ENCODE data around the gene RBM17. TPM values are rescaled to one million over a fixed set of nuclear protein-coding genes. Genes with fewer than 3 reads are reported as not detected.

RBM17 gene
- total and polyA plus RNA-seq, 10 of the 15 experiments (the other 5 are each of a cell fraction or from before 2014, with no cell fraction given) = 28.4 to 181 (median 83.9) TPM

- DNase-seq (ENCODE audit: low read depth, low spot score) = no peak
- H3K27ac ChIP-seq (ENCODE audit: control insufficient read depth, insufficient read depth) = no peak overlapping the region; the same call in 1 of the 2 replicates
- SMC1A ChIA-PET (ENCODE audit: uncharacterized antibody, unreplicated experiment) = interaction anchor here (0.7 to 7.1 kb wide), 6 partner anchors 12 to 41 kb away, joined by 3 to 53 read pairs (median 4); no protein-coding TSS in a partner anchor
- H3K9me3 ChIP-seq (replicated peaks; ENCODE audit: control insufficient read depth, insufficient read depth, low read length) = no peaks in the 10 kb centered on the region
- ATAC-seq = peak; percentile 51
- peak overlapping the region; percentile 5; the same call in 1 of the 2 replicates for H2AFZ ChIP-seq (ENCODE audit: control insufficient read depth, low read depth, low read length)
- no peak for FAIRE-seq
- WGBS (ENCODE audit: insufficient coverage, insufficient replicate concordance, low lambda C conversion rate, missing lambda C conversion rate) = under 1% methylated on average over 8 of the region's 8 CpGs
- peak overlapping the region; percentile 9; the same call in 1 of the 2 replicates for H3K4me3 ChIP-seq
- POLR2A ChIA-PET = interaction anchor here (0.6 to 1.1 kb wide), 2 partner anchors 11 to 125 kb away, joined by 3 to 5 read pairs; no protein-coding TSS in a partner anchor
- in situ Hi-C loops (cut with MboI) = no loop called here
- peaks cover 44% of the 10 kb centered on the region for H3K4me1 ChIP-seq (ENCODE audit: control insufficient read depth, insufficient read depth, low read length)
- no peaks in the 10 kb centered on the region; a peak in 1 of 4 replicates for H3K36me3 ChIP-seq (ENCODE audit: control insufficient read depth in 2 of 2, insufficient read depth in 2 of 2, low read length in 1 of 2)
- intact Hi-C loops (cut with micrococcal nuclease; ENCODE audit: unreplicated experiment) = no loop called here
- H3K4me2 ChIP-seq (ENCODE audit: control insufficient read depth, insufficient read depth) = peak overlapping the region; percentile 75
- H3K79me2 ChIP-seq (ENCODE audit: control insufficient read depth, insufficient read depth, low read length) = no peaks in the 10 kb centered on the region
- BruUV-seq (replicated peaks) = no TSS peak
- H3K27me3 ChIP-seq (replicated peaks in 1 of 2; ENCODE audit: control insufficient read depth in 2 of 2, insufficient read depth in 2 of 2, low read length in 1 of 2) = no peaks in the 10 kb centered on the region
- no peaks in the 10 kb centered on the region for H4K20me1 ChIP-seq (ENCODE audit: control insufficient read depth, insufficient read depth)
- no peak overlapping the region for H3K9ac ChIP-seq (ENCODE audit: control insufficient read depth, insufficient read depth, low read length)
- CTCF ChIA-PET = interaction anchor here (3.0 to 10.2 kb wide), 2 partner anchors 31 to 40 kb away, joined by 17 to 95 read pairs; no protein-coding TSS in a partner anchor
- RAD21 ChIA-PET (ENCODE audit: unreplicated experiment) = interaction anchor here (0.9 to 1.4 kb wide), 5 partner anchors 8 to 32 kb away, joined by 3 to 8 read pairs (median 4); no protein-coding TSS in a partner anchor
- TF ChIP-seq, protein P1, sequence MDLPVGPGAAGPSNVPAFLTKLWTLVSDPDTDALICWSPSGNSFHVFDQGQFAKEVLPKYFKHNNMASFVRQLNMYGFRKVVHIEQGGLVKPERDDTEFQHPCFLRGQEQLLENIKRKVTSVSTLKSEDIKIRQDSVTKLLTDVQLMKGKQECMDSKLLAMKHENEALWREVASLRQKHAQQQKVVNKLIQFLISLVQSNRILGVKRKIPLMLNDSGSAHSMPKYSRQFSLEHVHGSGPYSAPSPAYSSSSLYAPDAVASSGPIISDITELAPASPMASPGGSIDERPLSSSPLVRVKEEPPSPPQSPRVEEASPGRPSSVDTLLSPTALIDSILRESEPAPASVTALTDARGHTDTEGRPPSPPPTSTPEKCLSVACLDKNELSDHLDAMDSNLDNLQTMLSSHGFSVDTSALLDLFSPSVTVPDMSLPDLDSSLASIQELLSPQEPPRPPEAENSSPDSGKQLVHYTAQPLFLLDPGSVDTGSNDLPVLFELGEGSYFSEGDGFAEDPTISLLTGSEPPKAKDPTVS (IDR thresholded peaks at IDR 0.05; ENCODE audit: low read depth, low read length) = no peak
- TF ChIP-seq EZH2 (IDR thresholded peaks at IDR 0.05; ENCODE audit: borderline replicate concordance, control insufficient read depth, low read depth, low read length) = no peak
- TF ChIP-seq DPF2 (IDR thresholded peaks at IDR 0.05) = 0 out of 2 replicates have a peak, but pooled peaks have one; percentile 46
- TF ChIP-seq NFIC (IDR thresholded peaks at IDR 0.05; ENCODE audit: low read depth, low read length) = peak; percentile 70
- TF ChIP-seq RUNX3 (IDR thresholded peaks at IDR 0.05; ENCODE audit: low read length) = peak; percentile 93
- TF ChIP-seq MLLT1 (IDR thresholded peaks at IDR 0.05) = peak; percentile 59; the same call in 1 of the 2 replicates
- 0 out of 4 replicates have a peak, but pooled peaks of 1 of the 2 experiments have one; percentile 3 for TF ChIP-seq BHLHE40 (IDR thresholded peaks at IDR 0.05; ENCODE audit: borderline replicate concordance in 1 of 2, low read depth in 2 of 2, low read length in 1 of 2)
- TF ChIP-seq MTA3 (IDR thresholded peaks at IDR 0.05; ENCODE audit: borderline replicate concordance, low read length) = 0 out of 2 replicates have a peak, but pooled peaks have one; percentile 28
- TF ChIP-seq, protein P2, sequence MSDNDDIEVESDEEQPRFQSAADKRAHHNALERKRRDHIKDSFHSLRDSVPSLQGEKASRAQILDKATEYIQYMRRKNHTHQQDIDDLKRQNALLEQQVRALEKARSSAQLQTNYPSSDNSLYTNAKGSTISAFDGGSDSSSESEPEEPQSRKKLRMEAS (IDR thresholded peaks at IDR 0.05; ENCODE audit: low read depth, low read length) = no peak
- TF ChIP-seq CBFB (IDR thresholded peaks at IDR 0.05; ENCODE audit: low read depth) = peak; percentile 76
- TF ChIP-seq IKZF2 (IDR thresholded peaks at IDR 0.05) = peak; percentile 56 to 61
- peak; percentile 51 for TF ChIP-seq IKZF1 (conservative IDR thresholded peaks at IDR 0.05)
- no peak for TF ChIP-seq NR2C1 (IDR thresholded peaks at IDR 0.05)
- TF ChIP-seq JUND (IDR thresholded peaks at IDR 0.05; ENCODE audit: low read depth, low read length) = no peak
- no peak for TF ChIP-seq KAT2A (conservative IDR thresholded peaks at IDR 0.05; ENCODE audit: control insufficient read depth, low read depth, low read length)
- TF ChIP-seq, protein P3, sequence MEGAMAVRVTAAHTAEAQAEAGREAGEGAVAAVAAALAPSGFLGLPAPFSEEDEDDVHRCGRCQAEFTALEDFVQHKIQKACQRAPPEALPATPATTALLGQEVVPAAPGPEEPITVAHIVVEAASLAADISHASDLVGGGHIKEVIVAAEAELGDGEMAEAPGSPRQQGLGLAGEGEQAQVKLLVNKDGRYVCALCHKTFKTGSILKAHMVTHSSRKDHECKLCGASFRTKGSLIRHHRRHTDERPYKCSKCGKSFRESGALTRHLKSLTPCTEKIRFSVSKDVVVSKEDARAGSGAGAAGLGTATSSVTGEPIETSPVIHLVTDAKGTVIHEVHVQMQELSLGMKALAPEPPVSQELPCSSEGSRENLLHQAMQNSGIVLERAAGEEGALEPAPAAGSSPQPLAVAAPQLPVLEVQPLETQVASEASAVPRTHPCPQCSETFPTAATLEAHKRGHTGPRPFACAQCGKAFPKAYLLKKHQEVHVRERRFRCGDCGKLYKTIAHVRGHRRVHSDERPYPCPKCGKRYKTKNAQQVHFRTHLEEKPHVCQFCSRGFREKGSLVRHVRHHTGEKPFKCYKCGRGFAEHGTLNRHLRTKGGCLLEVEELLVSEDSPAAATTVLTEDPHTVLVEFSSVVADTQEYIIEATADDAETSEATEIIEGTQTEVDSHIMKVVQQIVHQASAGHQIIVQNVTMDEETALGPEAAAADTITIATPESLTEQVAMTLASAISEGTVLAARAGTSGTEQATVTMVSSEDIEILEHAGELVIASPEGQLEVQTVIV (IDR thresholded peaks at IDR 0.05; ENCODE audit: borderline replicate concordance, partially characterized antibody) = no peak
- no peak for TF ChIP-seq HCFC1 (IDR thresholded peaks at IDR 0.05; ENCODE audit: low read length)
- TF ChIP-seq RELA (IDR thresholded peaks at IDR 0.05; ENCODE audit: borderline replicate concordance, partially characterized antibody) = no peak
- TF ChIP-seq EED (IDR thresholded peaks at IDR 0.05; ENCODE audit: low read depth) = peak; percentile 57
Measured at GRCh38 chr10:6045314-6045848, 43.5 kb upstream of the RBM17 start.
